GM12864 (cell line): Measurements from ENCODE around the gene SMARCA5.
"Not testable (repeated sequence)": the region's sequence is repeated elsewhere in the genome, so short reads cannot be mapped to it uniquely, and the experiment has no call there.

Experiments
- DNase-seq: peaks from one replicate; pipeline ENCODE4 v3.0.0-alpha.2; 2011; ENCODE audit warnings: low read depth
- H3K4me3 ChIP-seq: 2 replicates; pipeline ENCODE4 v1.5.1; 2011; ENCODE audit warnings: mild to moderate bottlenecking, low read depth, low read length, control low read depth
- CTCF ChIP-seq: IDR thresholded peaks from 2 replicates; pipeline ENCODE4 v1.5.1; 2011; ENCODE audit warnings: low read depth, mild to moderate bottlenecking, moderate library complexity, low read length, control low read depth, inconsistent platforms; ENCODE audit errors: missing control alignments

Gene SMARCA5

DNA sequence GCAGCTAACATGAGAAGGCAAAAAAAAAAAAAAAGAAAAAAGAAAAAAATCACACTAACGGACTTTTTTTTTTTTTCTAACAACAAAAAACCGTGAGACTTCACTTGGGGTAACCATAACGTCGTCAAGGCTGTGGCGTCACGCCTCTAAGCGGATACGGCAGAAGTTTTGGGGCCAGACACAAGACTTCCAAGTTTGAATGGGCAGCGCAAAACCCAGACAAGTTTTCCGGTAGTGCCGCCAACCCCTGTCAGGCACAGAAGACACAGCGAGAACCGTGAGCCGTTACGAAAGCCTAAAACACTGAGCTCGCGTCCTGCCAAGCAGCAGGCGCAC is 556 bp upstream of the SMARCA5 start:
- peak overlapping the region; percentile 84 for H3K4me3 ChIP-seq
- TF ChIP-seq CTCF, result no peak
- DNase-seq, result no peak

GRCh38 chr4:143514169-143514495 is 630 bp downstream of the SMARCA5 start:
- peak overlapping the region; percentile 84 for H3K4me3 ChIP-seq
- peak; percentile 8 for DNase-seq
- TF ChIP-seq CTCF, result no peak

DNA sequence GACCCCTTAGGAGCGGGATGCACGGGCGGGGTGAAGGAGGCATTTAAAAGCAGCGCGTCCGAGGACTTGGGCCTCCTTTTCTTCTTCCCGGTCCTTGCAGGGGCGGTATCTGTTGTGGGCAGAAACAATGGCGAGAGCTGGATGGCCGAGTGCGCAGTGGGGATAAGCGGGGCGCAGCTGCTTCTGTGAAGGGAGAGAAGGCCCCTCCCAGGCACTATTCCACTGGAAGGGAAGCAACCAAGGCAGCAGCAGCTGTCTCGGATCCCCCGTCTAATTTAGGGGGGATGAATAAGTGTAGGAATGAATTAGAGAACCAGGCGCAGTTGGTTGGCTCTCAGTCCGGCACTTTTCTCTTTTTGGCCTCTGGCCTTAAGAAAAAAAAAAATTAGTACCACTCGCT is 995 bp downstream of the SMARCA5 start:
- H3K4me3 ChIP-seq, result peak overlapping the region; percentile 84
- DNase-seq, result no peak
- no peak for TF ChIP-seq CTCF

GRCh38 chr4:143514901-143515300 is 1.4 kb downstream of the SMARCA5 start:
- DNase-seq, result no peak
- no peak for TF ChIP-seq CTCF
- peak overlapping the region; percentile 84 for H3K4me3 ChIP-seq

DNA sequence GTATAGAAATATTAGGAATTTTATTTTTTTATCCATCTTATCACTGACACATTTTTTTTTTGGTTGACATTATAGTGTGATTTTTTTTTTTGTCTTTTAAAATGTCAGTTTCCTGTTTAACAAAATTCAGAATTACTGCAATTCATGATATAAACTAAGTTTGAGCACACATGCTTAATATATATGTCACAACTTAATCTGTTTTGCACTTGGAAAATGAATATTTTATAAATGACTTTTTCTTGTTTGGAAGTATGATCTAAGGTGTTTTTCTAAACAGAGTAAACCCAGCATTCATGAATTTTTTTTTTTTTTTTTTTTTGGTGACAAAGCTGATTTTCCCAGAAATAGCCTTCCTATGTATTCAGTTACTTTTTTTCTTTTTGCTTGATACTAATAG is 2.4 kb downstream of the SMARCA5 start:
- no peak for TF ChIP-seq CTCF
- H3K4me3 ChIP-seq, result no peak overlapping the region; the same call in 1 of the 2 replicates
- no peak for DNase-seq

DNA sequence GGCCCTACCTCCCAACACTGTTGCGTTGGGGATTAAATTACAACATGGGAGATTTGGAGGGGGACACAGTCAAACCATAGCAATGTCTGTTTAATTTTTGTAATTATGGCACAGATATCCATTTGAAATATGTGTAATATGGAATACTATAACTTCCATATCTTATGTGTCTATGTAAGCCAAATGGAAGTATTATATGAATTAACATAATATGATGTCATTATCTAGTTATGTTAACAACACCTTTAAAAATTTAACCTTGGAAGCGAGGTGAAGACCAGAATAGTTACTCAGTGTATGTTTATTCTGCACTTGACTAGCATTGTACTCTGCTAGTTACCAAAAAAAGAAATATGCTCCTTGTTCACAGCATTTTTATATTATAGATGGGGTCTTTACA is 4.3 kb downstream of the SMARCA5 start:
- no peak for DNase-seq
- no peak for TF ChIP-seq CTCF
- H3K4me3 ChIP-seq, result no peak overlapping the region

GRCh38 chr4:143524211-143524610 is 10.7 kb downstream of the SMARCA5 start:
- no peak overlapping the region for H3K4me3 ChIP-seq
- no peak for DNase-seq
- TF ChIP-seq CTCF, result no peak

GRCh38 chr4:143528046-143528445 is 14.5 kb downstream of the SMARCA5 start:
- DNase-seq, H3K4me3 ChIP-seq: not testable (repeated sequence)
